Pancreas (tissue), 10 donors: ENCODE data around the gene CSTA. TPM values are rescaled to one million over a fixed set of nuclear protein-coding genes. Genes with fewer than 3 reads are reported as not detected.

Source experiments
- ATAC-seq, 4 donors: fragments of 200-7000 bp; cut with Tn5 transposase; one replicate each; pipeline versions ENCODE4 v1.8.0 to v1.9.1; 2020; ENCODE audit warnings: mild to moderate bottlenecking in 4 of 4, moderate library complexity in 4 of 4
- DNase-seq, 6 donors: peaks; one replicate each; pipeline ENCODE4 v3.0.0-alpha.2; 2020
- FAIRE-seq: peaks from 2 replicates; lab custom pipeline; 2012; peaks lifted over from hg19 to GRCh38; lab: Jason Lieb, UNC
- H3K27ac ChIP-seq, 4 donors: fragments of 200-600 bp; sonication (generic); 1 replicate in 3 of 4; 2 replicates in 1 of 4; pipeline versions ENCODE4 v1.5.0 to v1.8.0; 2020
- H3K27me3 ChIP-seq, 4 donors: fragments of 200-600 bp; one replicate each; pipeline ENCODE4 v1.8.0; 2021
- H3K36me3 ChIP-seq, 3 donors: fragments of 200-600 bp; sonication (generic) in 1 of 3; one replicate each; pipeline versions ENCODE4 v1.5.0 to v1.8.0; 2020 to 2021
- H3K4me1 ChIP-seq, 3 donors: fragments of 200-600 bp; one replicate each; pipeline ENCODE4 v1.8.0; 2021
- H3K4me3 ChIP-seq, 4 donors: fragments of 200-600 bp; sonication (generic) in 2 of 4; one replicate each; pipeline versions ENCODE4 v1.5.0 to v1.8.0; 2020 to 2021
- H3K9me3 ChIP-seq, 4 donors: fragments of 200-600 bp; one replicate each; pipeline ENCODE4 v1.8.0; 2021
- CTCF ChIP-seq, 4 donors: fragments of 200-600 bp; sonication (generic) in 3 of 4; IDR thresholded peaks; one replicate each; pipeline versions ENCODE4 v1.5.0 to v1.8.0; 2021; ENCODE audit warnings: antibody characterized with exemption in 4 of 4
- WGBS, 2 donors: extraction: QIAGEN DNeasy Blood & Tissue Kit; methylation state at CpG; one replicate each; pipeline ENCODE4 v1.1.7; 2013; 5-methylcytosine and 5-hydroxymethylcytosine counted together
- intact Hi-C, 3 donors: fragments of 100-400 bp; cut with DNase I; formaldehyde crosslinking; loops; one replicate each; pipeline versions ENCODE4 v1.11.1 to v1.14.2; 2022
- polyA plus RNA-seq, 2 donors: library from polyadenylated mRNA; stranded (reverse); fragments of 200-250 nt; gene quantifications; one replicate each; pipeline ENCODE4 v1.2.3, GENCODE V29; 2013
- total RNA-seq, 6 donors: library from RNA; stranded (reverse); fragmentation: NEBNext Ultra II Directional in 4 of 6; extraction: Animal tissue kit (Norgen Biotek cat#: 25700) in 4 of 6; gene quantifications; one replicate each; pipeline versions ENCODE4 v1.2.1 to v1.2.4, GENCODE V29; 2021 to 2023
- donor health status: healthy with polysubstance abuse.
- donor health status: DM: no; HTN: no; CAD: no; lungs with moderate emphysema.
- donor health status: DM: no; HTN: no; CAD: no.
- donor health status: control.
- donor health status: control.
- donor health status: Bipolar disorder and iron deficiency.
- donor health status: DM: yes; HTN: yes; CAD: no.
- donor health status: DM: no; HTN: no; CAD: no.
- donor health status: DM: no; HTN: no; CAD: no.
- donor health status: DM: yes; HTN: yes; CAD: no.

CSTA gene
- total and polyA plus RNA-seq, 8 donors: 0.63 to 3.7 (median 1.7) TPM; not detected in 2

- H3K27me3 ChIP-seq: no peaks in the 10 kb centered on the region
- peak overlapping the region in 2 of 4 donors; percentile 85 to 88 for H3K27ac ChIP-seq
- DNase-seq (no peak), FAIRE-seq (no peak), ATAC-seq (peak in 3 of 4 donors; percentile 19 to 33 (median 25))
- intact Hi-C loops: no loop called here
- no peak for TF ChIP-seq CTCF (IDR thresholded peaks at IDR 0.05)
- H3K4me3 ChIP-seq: no peak overlapping the region
- 79 to 84% methylated on average over 5 of the region's 5 CpGs for WGBS, 2 donors
- no peaks in the 10 kb centered on the region for H3K36me3 ChIP-seq
- H3K9me3 ChIP-seq: no peaks in the 10 kb centered on the region
- peaks cover 35% of the 10 kb centered on the region in 3 donors for H3K4me1 ChIP-seq
These were observed 41.3 kb downstream of the CSTA start for GRCh38 chr3:122366379-122366749.

- Histone ChIP-seq H3K36me3 (no peaks in the 10 kb centered on the region), H3K4me3 (no peak overlapping the region), H3K27ac (no peak overlapping the region), H3K4me1 (no peaks in the 10 kb centered on the region), H3K9me3 (no peaks in the 10 kb centered on the region), H3K27me3 (no peaks in the 10 kb centered on the region)
- no peak for TF ChIP-seq CTCF (IDR thresholded peaks at IDR 0.05)
- WGBS, 2 donors: 93 to 100% methylated on average over 1 of the region's 1 CpG
- DNase-seq (no peak), ATAC-seq (no peak), FAIRE-seq (no peak)
- intact Hi-C loops: no loop called here
These were observed 49.0 kb downstream of the CSTA start for GRCh38 chr3:122374034-122374433.

GRCh38 chr3:122377975-122378374, 52.9 kb downstream of the CSTA start:
- intact Hi-C loops: no loop called here
- WGBS, 2 donors: 24 to 33% methylated on average over 4 of the region's 4 CpGs
- no peak for TF ChIP-seq CTCF (IDR thresholded peaks at IDR 0.05)

GRCh38 chr3:122382888-122383666, 58.0 kb downstream of the CSTA start, which contains the start of gene MIX23:
TSS of gene MIX23 (minus strand) at chr3:122383231. CDS start at chr3:122383224, 7 bp downstream.
- peak; percentile 78 to 91 (median 84) for DNase-seq
- 0% methylated on average over 29 to 31 of the region's 31 CpGs for WGBS, 2 donors
- H3K36me3 ChIP-seq: no peaks in the 10 kb centered on the region
- no peak for TF ChIP-seq CTCF (IDR thresholded peaks at IDR 0.05)
- H3K9me3 ChIP-seq: no peaks in the 10 kb centered on the region
- H3K27me3 ChIP-seq: no peaks in the 10 kb centered on the region
- H3K4me1 ChIP-seq: peaks cover 7 to 14% (median 13%) of the 10 kb centered on the region in 3 donors
- H3K4me3 ChIP-seq: peak within 1 kb of the TSS; percentile 69 to 82 (median 74)
- intact Hi-C loops: no loop called here
- no peak for FAIRE-seq
- ATAC-seq: peak; percentile 78 to 88 (median 83)
- H3K27ac ChIP-seq: peak within 1 kb of the TSS; percentile 74 to 96 (median 92)

More at GRCh38 chr3:122377975-122378374, 52.9 kb downstream of the CSTA start:
- Histone ChIP-seq H3K27me3 (no peaks in the 10 kb centered on the region), H3K36me3 (no peaks in the 10 kb centered on the region), H3K9me3 (no peaks in the 10 kb centered on the region), H3K4me1 (peaks cover 7% of the 10 kb centered on the region in 3 donors), H3K27ac (no peak overlapping the region), H3K4me3 (no peak overlapping the region)
- no peak for FAIRE-seq
- DNase-seq: no peak
- ATAC-seq: no peak
